A673 (cell line): ENCODE results near the gene TARBP1. TPM values are rescaled to one million over a fixed set of nuclear protein-coding genes. Genes with fewer than 3 reads are reported as not detected.
A peak's percentile ranks its signal among the peaks of the same experiment; 100 is the strongest.

Source experiments
- BruUV-seq: library from RNA; stranded (reverse); fragments of 400-500 nt; replicated peaks from 2 replicates; lab custom pipeline; 2021; lab: Mats Ljungman, UMichigan
- CTCF ChIA-PET: fragments of 300-600 bp; sonication (Branson Sonifier 250); formaldehyde crosslinking; loops from one replicate; lab custom pipeline; 2022; ENCODE audit warnings: antibody characterized with exemption; lab: Charles Lee
- POLR2A ChIA-PET: fragments of 300-600 bp; sonication (Branson Sonifier 250); formaldehyde crosslinking; loops from one replicate; lab custom pipeline; 2022; ENCODE audit warnings: antibody characterized with exemption; ENCODE audit not compliant: low non-redundant PET; lab: Charles Lee
- DNase-seq: peaks from one replicate; pipeline ENCODE4 v3.0.0-alpha.2; 2015; ENCODE audit warnings: low spot score
- H3K27ac ChIP-seq: fragments of 200-600 bp; sonication (generic); 2 replicates; pipeline ENCODE4 v1.5.1; 2016; ENCODE audit warnings: mixed run types, low read depth, mild to moderate bottlenecking, mixed read lengths, antibody characterized with exemption, low read length; ENCODE audit not compliant: poor library complexity, severe bottlenecking
- H3K27me3 ChIP-seq: fragments of 200-600 bp; sonication (generic); replicated peaks from 2 replicates; pipeline ENCODE4 v1.6.1; 2017; ENCODE audit warnings: mixed run types, low read depth, mild to moderate bottlenecking, mixed read lengths, antibody characterized with exemption, low read length; ENCODE audit not compliant: insufficient read depth, poor library complexity
- H3K36me3 ChIP-seq: fragments of 200-600 bp; sonication (generic); 2 replicates; pipeline ENCODE4 v1.6.1; 2016; ENCODE audit warnings: mixed run types, mild to moderate bottlenecking, mixed read lengths, antibody characterized with exemption, low read length; ENCODE audit not compliant: insufficient read depth, poor library complexity, severe bottlenecking
- H3K4me1 ChIP-seq: fragments of 200-600 bp; sonication (generic); 2 replicates; pipeline ENCODE4 v1.6.1; 2017; ENCODE audit warnings: mixed run types, mild to moderate bottlenecking, mixed read lengths, antibody characterized with exemption, low read length; ENCODE audit not compliant: insufficient read depth, poor library complexity, severe bottlenecking
- H3K4me3 ChIP-seq: fragments of 200-600 bp; sonication (generic); 2 replicates; pipeline ENCODE4 v1.5.1; 2016; ENCODE audit warnings: low read depth, mixed run types, mild to moderate bottlenecking, mixed read lengths, low read length; ENCODE audit not compliant: poor library complexity, severe bottlenecking
- H3K9me3 ChIP-seq: fragments of 200-600 bp; sonication (generic); 2 replicates; pipeline ENCODE4 v1.6.1; 2016; ENCODE audit warnings: mixed run types, low read depth, mild to moderate bottlenecking, mixed read lengths, antibody characterized with exemption, low read length; ENCODE audit not compliant: poor library complexity, severe bottlenecking
- EZH2 ChIP-seq: fragments of 200-600 bp; sonication (generic); IDR thresholded peaks from 2 replicates; pipeline ENCODE4 v1.6.1; 2017; ENCODE audit warnings: borderline replicate concordance, low read depth, mild to moderate bottlenecking, mixed read lengths, antibody characterized with exemption, low read length; ENCODE audit not compliant: poor library complexity, severe bottlenecking
- intact Hi-C: fragments of 100-400 bp; cut with micrococcal nuclease; formaldehyde crosslinking; loops from one replicate; pipeline ENCODE4 v1.10.0; 2022; ENCODE audit not compliant: unreplicated experiment
- total RNA-seq: library from RNA; stranded (reverse); gene quantifications from 2 replicates; pipeline ENCODE4 v1.2.3, GENCODE V29; 2021
- TF ChIP-seq, protein P1 (sequence below): fragments of 300-800, 200-600 bp; sonication (generic); conservative IDR thresholded peaks from 2 replicates; pipeline ENCODE4 v1.5.1; 2017; ENCODE audit warnings: low read depth, mild to moderate bottlenecking, antibody characterized with exemption, low read length, moderate library complexity, mixed read lengths

The TARBP1 gene
- total RNA-seq, 1 experiment from 2014 or later, result 28.0 TPM

DNA sequence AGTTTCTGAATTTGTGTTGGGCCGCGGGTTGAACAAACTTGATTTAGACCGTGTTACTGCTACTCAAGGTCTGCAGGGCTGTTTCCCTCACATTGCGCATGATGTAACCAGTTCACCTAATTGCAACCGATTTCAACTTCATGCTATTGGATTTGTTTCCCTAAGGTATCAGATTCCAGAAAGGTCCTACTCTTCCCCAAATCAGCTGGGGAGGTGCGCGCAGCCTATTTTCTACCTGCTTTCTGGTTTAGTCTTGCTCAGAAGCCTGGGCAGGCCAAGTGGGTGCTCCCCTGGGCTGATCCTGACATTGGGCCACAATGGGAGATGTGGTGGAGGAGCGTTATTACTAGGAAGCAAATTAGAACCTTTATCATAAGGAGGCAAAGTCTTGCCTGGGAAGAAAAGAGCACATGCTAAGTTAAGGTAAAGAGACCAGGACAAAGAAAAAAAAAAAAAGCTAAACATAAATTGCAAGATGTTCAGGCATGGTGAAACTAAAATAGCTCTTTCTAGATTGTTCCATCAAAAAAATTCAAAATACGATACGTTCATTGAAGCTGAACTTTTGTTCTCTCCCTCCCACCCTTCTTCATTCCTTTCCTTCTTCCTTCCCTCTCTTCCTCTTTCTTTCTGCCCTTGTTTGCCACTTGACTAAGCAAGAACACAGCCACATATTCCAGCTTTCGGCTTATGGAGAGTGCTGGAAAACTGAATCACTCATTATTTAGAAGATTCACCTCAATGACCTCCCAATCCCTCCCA lies 28.8 kb upstream of the TARBP1 start:
- intact Hi-C loops, result no loop called here
- no TSS peak for BruUV-seq
- POLR2A ChIA-PET, result interaction anchor here (0.8 kb wide), 1 partner anchor 295 kb away, joined by 3 read pairs; no protein-coding TSS in a partner anchor

GRCh38 chr1:234507089-234507488 lies 28.1 kb upstream of the TARBP1 start:
- peak overlapping the region; percentile 86 for H3K27ac ChIP-seq
- H3K27me3 ChIP-seq, result no peaks in the 10 kb centered on the region
- H3K9me3 ChIP-seq, result no peaks in the 10 kb centered on the region
- H3K36me3 ChIP-seq, result no peaks in the 10 kb centered on the region
- TF ChIP-seq, protein P1, sequence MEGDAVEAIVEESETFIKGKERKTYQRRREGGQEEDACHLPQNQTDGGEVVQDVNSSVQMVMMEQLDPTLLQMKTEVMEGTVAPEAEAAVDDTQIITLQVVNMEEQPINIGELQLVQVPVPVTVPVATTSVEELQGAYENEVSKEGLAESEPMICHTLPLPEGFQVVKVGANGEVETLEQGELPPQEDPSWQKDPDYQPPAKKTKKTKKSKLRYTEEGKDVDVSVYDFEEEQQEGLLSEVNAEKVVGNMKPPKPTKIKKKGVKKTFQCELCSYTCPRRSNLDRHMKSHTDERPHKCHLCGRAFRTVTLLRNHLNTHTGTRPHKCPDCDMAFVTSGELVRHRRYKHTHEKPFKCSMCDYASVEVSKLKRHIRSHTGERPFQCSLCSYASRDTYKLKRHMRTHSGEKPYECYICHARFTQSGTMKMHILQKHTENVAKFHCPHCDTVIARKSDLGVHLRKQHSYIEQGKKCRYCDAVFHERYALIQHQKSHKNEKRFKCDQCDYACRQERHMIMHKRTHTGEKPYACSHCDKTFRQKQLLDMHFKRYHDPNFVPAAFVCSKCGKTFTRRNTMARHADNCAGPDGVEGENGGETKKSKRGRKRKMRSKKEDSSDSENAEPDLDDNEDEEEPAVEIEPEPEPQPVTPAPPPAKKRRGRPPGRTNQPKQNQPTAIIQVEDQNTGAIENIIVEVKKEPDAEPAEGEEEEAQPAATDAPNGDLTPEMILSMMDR, result no peak
- no peak for TF ChIP-seq EZH2
- peaks cover 34% of the 10 kb centered on the region for H3K4me1 ChIP-seq
- no peak for DNase-seq
- ChIA-PET POLR2A (no interaction called here), CTCF (no interaction called here)
- intact Hi-C loops, result no loop called here
- no TSS peak for BruUV-seq
- no peak overlapping the region for H3K4me3 ChIP-seq

More for the DNA sequence above, 28.8 kb upstream of the TARBP1 start:
- H3K9me3 ChIP-seq, result no peaks in the 10 kb centered on the region
- TF ChIP-seq EZH2, result no peak
- TF ChIP-seq, protein P1, result no peak
- H3K27me3 ChIP-seq, result no peaks in the 10 kb centered on the region
- H3K4me3 ChIP-seq, result no peak overlapping the region
- CTCF ChIA-PET, result no interaction called here
- H3K4me1 ChIP-seq, result peaks cover 41% of the 10 kb centered on the region
- no peak for DNase-seq
- H3K36me3 ChIP-seq, result no peaks in the 10 kb centered on the region
- peak overlapping the region; percentile 27 for H3K27ac ChIP-seq

- Histone ChIP-seq H3K4me1 (peaks cover 47% of the 10 kb centered on the region), H3K4me3 (no peak overlapping the region), H3K27ac (peak overlapping the region; percentile 86), H3K27me3 (no peaks in the 10 kb centered on the region), H3K36me3 (no peaks in the 10 kb centered on the region), H3K9me3 (no peaks in the 10 kb centered on the region)
- BruUV-seq, result no TSS peak
- ChIA-PET POLR2A (no interaction called here), CTCF (no interaction called here)
- no peak for TF ChIP-seq EZH2
- TF ChIP-seq, protein P1, result no peak
- DNase-seq, result peak; percentile 81
- intact Hi-C loops, result no loop called here
Measured at GRCh38 chr1:234505769-234506102, 26.8 kb upstream of the TARBP1 start.
